SHP77 treated with DMSO at 0.1 percent for 48 hours (cell line): ENCODE measurements around the gene TRIM52.
"Not testable (repeated sequence)": the region's sequence is repeated elsewhere in the genome, so short reads cannot be mapped to it uniquely, and the experiment has no call there.

Source experiments
- DNase-seq: peaks from one replicate; lab custom pipeline; 2025; lab: John Stamatoyannopoulos, UW

Gene TRIM52

DNA sequence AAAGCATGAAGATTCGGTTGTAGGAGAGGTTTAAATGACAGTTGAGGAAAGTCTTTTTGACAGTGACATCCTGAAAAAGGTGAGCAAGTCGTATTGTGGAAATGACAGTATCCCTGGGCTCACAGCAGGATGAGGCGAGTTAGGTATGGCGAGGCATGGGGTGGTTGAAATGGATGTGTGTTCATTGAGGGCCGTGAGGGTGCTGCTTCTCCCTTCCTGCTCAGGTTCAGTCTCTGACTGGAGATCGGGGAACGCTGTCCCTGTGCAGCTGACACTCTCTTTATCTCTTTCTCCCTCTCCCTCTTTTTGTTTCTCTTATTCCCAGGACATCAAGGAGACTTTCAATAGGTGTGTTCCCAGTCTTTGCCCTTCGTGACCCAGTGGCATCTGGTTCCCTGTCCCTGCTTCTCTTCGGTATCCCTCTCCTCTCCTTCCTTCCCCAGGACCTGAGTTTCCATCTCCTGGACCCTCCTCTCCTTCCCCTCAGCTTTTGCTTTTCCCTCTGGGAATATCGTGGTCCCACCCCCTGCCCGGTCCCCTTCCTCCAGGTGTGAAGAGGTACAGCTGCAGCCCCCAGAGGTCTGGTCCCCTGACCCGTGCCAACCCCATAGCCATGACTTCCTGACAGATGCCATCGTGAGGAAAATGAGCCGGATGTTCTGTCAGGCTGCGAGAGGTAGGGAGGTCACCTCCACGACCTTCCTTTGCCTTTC lies 27.7 kb downstream of the TRIM52 start:
- DNase-seq: no peak

DNA sequence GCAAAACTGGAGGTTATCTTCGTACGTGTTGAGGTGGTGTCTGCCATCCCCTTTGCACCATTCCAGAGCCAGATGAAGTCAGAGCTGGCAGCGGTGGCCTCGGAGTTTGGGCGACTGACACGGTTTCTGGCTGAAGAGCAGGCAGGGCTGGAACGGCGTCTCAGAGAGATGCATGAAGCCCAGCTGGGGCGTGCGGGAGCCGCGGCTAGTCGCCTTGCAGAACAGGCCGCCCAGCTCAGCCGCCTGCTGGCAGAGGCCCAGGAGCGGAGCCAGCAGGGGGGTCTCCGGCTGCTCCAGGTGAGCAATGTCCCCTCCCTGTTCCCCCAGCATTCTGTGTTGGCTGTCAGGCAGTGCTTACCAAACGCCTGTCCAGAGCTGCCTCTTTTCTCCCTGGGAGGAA lies 28.4 kb downstream of the TRIM52 start:
- DNase-seq: no peak

DNA sequence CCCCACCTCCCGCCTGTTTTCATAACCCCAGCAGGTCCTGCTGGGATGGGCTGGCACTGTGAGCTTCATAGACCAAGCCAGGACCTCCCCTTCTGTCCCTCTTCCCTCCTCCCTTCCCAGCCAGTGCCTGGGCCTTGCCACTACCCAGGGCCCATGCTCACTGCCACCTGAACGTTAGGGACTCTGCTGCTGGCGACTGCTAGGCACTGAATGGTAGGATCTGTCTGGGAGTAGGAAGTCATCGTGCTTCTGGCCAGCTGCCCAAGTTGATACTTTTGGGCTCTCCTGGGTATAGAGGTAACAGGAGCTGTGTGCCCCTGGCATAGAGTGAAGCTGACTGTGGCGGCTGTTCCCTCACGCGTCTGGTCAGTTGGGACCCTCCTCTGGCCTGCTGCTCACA lies 29.5 kb downstream of the TRIM52 start:
- no peak for DNase-seq

DNA sequence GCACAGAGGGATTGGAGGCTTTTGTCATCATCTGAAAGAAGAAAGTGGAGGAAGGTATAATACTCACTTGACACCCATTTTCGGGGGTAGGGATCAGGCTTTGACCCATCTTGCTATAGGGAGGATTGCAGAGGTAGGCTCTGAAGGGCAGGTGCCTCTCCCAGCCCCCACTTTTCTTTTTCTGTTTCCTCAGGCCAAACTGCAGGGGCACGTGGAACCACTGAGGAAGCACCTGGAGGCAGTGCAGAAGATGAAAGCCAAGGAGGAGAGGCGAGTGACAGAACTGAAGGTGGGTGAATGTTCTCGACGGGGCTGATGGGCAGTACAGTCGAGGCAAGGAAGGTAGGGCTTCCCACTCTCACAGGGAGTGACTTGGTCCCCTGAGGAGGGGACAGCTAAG lies 30.4 kb downstream of the TRIM52 start:
- DNase-seq: no peak

DNA sequence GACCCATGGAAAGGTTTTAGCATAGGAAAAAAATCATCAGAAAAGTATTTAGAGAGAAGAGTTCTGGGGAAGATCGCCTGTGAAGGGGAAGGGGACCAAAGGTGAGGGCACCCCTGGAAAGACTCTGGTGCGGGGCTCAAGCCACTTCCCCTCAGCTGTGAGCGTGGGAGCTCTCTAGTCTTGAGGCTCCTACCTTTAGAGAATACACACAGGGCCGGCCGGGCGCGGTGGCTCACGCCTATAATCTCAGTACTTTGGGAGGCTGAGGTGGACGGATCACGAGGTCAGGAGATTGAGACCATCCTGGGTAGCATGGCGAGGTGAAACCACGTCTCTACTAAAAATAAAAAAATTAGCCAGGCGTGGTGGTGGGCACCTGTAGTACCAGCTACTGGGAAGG lies 30.9 kb downstream of the TRIM52 start:
- no peak for DNase-seq

DNA sequence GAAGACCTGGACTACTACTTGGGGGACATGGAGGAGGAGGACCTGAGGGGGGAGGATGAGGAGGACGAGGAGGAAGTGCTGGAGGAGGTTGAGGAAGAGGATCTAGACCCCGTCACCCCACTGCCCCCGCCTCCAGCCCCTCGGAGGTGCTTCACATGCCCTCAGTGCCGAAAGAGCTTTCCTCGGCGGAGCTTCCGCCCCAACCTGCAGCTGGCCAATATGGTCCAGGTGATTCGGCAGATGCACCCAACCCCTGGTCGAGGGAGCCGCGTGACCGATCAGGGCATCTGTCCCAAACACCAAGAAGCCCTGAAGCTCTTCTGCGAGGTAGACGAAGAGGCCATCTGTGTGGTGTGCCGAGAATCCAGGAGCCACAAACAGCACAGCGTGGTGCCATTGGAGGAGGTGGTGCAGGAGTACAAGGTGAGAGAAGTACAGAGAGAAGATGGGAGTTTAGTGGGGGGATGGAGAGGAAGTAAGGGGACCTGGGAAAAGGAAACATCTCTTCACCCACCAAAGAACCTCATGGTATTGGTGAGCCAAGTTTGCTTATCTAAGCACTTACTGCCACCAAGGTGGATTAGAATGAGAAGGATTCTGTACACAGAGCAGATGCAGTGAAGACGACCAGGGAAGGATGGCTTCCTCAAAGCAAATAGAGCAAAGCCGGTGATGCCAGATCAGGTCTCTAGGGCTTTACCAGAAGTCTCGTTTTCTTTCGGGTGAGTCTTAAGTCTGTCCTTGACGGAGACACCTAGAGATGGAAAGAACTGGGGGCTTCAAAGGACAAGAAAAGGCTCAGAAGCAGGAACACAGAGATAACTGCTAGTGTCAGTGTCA lies 36.3 kb downstream of the TRIM52 start:
- no peak for DNase-seq

DNA sequence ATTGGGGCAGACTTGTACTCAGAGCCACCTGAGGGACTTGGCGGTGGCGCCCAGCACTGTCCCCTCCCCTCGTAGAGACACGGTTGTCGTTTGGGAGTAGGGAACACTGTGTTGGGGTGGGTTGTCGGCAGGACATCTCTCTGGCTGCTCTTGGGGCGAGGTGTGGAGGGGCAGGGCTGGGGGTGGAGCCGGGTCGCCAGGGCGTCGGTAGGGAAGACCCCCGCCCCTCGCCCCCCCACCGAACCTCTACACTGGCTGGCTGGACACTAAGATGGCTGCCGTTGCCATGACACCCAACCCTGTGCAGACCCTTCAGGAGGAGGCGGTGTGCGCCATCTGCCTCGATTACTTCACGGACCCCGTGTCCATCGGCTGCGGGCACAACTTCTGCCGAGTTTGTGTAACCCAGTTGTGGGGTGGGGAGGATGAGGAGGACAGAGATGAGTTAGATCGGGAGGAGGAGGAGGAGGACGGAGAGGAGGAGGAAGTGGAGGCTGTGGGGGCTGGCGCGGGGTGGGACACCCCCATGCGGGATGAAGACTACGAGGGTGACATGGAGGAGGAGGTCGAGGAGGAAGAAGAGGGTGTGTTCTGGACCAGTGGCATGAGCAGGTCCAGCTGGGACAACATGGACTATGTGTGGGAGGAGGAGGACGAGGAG lies 37.1 kb downstream of the TRIM52 start:
- DNase-seq: no peak

DNA sequence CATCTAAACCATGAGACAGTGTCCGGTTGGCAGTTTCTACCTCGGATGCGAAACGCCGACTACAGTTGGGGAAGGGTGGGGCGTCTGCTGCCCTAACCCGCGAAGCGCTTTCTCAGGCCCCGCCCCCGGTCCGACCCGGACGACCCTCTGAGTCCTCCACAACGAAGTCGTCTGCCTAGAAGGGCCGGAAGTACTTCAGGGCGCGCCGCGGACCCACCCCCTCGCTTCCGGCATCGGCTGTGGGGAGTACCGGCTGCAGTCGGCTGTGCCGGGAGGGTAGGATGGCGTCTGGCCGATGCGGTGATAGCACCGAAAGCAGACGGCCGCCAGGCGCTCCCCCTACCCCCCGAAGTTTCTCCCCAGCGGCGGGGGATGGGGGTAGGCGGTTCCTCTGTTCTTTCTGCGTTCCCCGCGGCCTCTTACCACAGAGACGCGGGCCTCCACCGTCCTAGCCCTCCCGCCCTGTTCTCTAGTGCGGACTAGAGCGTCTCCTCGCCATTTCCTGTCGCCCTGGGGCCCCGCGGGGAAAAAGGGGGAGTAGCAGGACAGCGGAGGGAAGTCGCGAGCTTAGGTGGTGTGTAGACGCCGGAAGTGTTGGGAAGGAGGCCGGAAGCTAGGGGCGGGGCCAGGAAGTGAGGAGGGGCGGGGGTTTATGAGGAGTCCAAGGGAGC lies 37.8 kb downstream of the TRIM52 start, which contains the start of gene TRIM41:
Gene TRIM41, plus strand, starts transcription at position 224 of the 671 bp plus-strand sequence. CDS start 719 bp downstream, outside the sequence.
- no peak for DNase-seq

DNA sequence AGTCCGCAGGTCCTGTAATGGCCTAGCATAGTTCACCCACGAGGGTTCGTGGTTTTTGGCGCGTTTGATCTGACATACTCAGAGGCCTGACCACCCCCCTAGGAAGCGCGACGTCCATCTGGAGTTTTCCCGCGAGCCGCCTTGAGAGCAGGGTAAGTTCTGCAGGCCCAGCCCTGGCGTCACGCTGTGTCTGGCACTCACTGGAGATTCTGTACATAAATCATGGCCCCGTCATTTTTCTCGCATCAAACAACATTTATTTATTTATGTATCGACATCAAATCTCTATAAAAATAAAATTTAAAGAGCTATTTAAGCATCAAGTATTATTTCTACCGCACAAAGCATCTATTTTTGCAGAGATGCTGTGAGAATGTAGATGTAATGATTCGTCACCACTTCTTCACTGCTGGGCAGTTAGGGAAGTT lies 38.3 kb downstream of the TRIM52 start:
- DNase-seq: no peak

DNA sequence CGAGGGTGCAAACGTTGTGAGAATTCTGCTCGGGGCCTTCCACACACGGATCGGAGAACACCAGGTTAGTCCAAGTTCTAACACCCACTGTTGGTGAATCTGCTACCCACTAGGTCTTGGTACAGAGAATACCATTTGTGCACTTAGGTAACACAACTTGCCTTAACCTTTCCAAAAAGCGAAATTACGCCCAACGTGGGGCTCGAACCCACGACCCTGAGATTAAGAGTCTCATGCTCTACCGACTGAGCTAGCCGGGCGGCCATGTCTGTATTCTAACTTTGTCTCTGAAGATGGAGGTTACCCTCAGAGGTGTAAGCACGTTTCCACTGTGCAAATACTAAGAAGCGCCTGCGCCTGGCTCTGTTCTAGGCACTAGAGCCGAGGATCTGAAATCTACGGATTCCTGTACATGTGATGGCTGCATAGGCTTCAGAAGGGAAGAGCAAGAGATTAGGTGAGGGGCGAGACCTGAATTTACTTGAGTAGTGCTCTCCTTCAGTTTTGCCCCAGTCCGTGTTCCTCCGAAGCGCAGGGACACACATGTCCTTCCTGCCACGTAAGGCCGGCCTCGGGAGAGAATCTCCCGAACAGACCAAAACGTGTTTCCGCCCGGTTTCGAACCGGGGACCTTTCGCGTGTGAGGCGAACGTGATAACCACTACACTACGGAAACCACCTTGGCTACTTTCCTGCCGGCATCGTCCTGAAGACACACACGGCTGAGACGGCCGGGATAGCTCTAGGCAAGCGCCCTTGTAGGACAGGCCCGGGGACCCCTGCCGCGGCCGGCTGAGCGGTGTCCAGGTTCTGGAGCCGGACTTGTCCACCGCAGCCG lies 38.9 kb downstream of the TRIM52 start:
- no peak for DNase-seq

DNA sequence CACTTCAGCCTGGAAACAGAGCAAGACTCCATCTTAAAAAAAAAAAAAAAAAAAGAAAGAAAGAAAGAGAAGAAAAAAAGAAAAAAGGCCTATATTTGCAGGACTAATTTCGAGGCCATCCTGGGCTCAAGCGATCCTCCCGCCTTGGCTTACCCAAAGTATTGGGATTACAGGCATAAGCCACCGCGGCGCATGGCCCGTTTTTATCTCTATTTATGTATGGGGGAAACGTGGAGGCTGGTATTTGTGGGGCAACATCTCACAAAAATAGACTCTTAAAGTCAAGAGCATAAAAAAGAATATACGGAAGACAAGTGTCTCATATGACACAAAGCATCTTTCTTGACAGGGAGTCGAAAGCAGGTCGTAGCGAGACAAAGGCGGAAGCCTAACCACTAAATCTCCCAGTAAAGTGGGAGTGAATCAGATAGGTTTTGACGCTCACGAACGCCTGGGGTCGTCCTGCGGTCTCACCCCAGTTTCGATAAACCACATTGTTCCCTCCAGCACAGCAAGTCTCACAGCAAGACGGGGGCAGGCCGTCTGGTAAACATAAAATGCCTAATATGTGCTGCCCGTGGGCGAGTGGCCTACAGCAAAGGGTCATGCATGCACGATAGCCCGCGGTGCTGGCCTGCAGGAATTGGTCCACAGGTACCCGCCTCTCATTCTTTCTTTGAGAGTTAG lies 39.7 kb downstream of the TRIM52 start:
- DNase-seq: no peak

DNA sequence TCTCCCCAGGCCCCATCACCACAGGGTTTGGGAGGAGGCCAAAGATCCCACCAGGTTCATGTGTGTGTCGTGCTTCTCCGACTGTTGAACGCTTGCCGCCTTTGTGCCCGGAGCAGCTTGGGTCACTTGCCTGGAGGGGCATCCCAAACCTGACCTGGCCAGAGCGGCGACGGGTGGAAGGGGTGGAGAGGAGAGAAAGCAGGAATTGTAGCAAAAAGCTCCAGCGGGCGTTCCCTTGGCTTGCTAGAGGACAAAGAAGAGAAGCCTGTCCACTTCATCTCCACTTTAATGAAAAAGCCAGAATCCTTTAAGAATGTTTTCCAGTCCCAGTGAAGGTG lies 40.8 kb downstream of the TRIM52 start:
- DNase-seq: no peak

DNA sequence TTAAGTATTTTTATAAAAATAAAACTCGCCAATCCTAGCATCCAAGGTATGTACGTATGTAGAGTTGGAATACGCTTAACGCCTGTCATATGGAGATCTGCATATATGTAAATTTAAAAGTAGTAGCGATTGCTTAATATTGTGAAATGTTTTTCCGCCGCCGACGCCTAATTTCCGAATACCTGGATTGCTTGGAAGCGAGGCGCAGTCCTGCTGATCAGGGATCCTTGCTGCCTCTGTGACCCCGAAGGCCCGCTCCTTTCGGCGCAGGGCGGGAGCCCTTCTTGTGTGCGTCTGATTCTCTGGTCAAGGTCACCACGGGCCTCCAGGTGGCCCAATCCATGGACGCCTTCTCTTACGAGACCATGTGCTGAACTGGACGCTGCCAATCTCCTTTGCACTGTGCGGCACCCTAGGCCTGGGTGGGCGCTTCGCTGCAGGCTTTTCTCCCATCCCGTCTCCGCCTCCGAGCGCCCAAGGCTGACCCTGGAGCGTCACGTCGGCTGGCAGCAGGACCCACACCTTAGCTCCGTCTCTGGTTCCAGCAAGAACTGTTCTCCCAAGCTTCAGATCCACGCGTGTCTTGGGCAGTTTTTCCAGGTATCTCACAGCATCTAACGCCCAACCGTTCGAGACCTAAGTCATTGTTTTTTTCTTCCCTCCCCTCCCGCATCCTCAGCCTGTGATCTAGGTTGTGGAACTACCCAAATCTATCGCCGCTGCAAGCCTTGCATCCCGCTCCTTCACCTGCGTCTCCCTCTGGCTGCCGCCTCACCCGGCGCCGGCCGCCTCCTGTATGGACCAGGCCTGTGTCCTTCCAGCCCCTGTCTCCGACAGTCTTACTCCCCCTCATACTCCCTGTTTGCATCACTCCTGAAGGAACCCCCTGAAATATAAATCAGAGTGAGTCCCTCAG lies 41.4 kb downstream of the TRIM52 start:
- DNase-seq: no peak

DNA sequence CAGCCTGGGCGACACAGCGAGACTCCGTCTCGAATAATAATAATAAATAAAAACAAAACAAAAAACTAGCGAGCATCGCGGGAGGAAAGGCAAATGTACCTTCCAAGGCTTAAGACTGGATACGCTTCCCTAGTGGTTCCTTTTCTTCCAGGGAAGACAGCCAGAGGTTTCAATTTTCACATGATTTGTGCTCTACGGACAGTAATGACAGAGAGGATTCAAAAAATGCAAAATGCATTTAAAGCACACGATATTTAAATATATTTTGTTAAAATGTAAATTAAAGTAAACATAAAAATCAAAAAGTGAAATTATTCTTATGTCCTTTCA lies 42.2 kb downstream of the TRIM52 start:
- DNase-seq: no peak

DNA sequence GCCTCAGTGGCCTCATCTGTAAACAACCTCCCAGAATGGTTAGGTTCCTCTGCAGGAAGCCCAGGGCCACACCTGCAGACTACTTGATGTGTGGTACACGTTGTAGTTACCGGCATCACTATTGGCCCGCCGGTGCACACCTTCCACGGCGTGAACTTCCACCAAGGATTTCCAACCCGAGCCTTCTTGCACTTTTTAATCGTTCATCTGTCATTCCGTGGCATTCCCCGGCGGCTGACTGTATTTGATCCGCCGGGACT lies 43.2 kb downstream of the TRIM52 start:
- DNase-seq: no peak

DNA sequence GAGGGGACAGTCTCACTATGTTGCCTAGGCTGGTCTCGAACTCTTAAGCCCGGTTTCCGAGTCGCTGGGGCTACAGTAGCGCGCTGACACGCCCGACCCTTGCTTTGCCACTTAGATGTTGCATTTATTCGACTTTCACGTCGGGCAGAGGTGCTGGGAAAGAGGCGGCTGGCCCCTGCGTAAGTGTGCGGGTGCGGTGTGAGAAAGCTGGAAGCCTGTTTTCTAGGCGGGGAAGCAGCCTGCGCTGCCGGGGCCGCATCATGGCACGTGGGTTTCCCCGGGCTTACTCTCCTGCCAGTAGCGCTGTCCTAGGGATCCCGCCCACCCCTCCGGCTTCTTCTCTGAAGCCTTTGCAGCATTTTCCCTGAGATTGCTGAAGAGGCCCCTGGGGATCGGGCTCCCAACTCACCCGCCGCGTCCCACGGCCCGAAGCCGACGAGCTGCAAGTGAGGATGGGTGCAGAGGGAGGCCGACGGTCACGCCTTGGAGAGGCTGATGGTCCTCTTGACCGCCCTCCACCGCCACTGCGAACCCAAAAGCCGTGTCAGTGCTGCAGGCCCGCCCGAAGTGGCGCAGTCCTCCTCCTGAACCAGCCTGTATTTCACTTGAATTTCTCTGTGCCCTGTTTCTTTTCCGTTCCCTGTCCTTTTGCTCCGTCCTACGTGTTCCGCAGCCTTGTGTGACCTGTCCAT lies 43.7 kb downstream of the TRIM52 start:
- no peak for DNase-seq

DNA sequence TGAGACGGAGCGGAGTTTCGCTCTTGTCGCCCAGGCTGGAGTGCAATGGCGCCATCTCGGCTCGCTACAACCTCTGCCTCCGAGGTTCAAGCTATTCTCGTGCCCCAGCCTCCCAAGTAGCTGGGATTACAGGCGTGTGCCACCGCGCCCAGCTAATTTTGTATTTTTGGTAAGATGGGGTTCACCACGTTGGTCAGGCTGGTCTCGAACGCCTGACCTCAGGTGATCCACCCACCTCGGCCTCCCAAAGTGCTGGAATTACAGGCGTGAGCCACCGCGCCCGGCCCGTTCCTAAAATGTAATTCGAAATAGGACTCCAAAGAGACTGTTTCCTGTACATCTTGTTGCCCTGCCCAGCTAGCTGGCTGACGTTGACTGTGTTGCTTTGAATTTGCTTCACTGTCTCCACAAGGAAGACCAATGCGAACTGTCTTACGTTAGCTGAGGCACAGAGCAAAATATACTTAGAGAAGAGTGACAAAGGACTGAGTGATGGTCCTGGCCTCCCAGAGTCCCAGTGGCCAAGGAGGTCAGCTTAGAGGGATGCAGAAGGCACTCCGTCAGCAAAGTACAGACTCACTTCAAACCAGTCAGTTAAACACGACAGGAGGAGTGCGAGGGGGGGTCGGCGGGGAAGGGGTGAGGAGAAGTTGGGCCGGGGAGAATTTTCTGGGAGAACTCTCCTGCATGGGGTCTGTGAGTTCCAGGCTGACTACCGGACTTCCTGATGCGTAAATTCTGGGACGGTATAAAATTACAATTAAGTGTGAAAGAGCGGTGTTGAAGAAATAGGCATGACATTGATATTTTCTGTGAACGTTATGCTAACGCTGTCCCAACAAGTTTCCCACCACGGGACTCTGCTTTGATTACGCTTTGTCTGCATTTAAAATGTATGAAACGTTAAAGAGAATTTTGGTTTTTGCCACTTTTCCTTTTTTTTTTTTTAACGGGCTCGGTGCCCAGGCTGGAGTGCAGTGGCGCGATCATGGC lies 44.6 kb downstream of the TRIM52 start:
- no peak for DNase-seq

DNA sequence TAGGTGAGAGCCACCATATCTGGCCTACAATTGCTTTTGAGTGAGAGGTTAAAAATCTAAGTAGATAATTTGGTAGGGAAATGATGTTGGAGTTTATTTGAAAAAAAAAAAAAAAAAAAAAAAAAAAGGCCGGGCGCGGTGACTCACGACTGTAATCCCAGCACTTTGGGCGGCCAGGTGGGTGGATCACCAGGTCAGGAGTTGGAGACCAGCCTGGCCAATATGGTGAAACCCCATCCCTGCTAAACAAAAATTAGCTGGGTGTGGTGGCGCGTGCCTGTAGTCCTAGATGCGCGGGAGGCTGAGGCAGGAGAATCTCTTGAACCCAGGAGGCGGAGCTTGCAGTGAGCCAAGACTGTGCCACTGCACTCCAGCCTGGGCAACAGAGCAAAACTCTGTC lies 46.7 kb downstream of the TRIM52 start:
- not testable (repeated sequence) for DNase-seq
